Thyroid gland (tissue), 4 donors: Measurements from ENCODE around the gene CCDC183. TPM values are rescaled to one million over a fixed set of nuclear protein-coding genes. Genes with fewer than 3 reads are reported as not detected.

Source experiments
- DNase-seq, 2 donors: peaks; one replicate each; pipeline ENCODE4 v3.0.0-alpha.2; 2019
- H3K27ac ChIP-seq, 3 donors: fragments of 200-600 bp; sonication (generic); 1 replicate in 2 of 3; 2 replicates in 1 of 3; pipeline ENCODE4 v1.5.1; 2016 to 2019; ENCODE audit warnings: mild to moderate bottlenecking in 1 of 3, moderate library complexity in 1 of 3
- H3K27me3 ChIP-seq: fragments of 200-600 bp; sonication (generic); one replicate; pipeline ENCODE4 v1.5.1; 2019
- H3K36me3 ChIP-seq, 2 donors: fragments of 200-600 bp; sonication (generic); one replicate each; pipeline ENCODE4 v1.5.1; 2016 to 2019
- H3K4me1 ChIP-seq, 2 donors: fragments of 200-600 bp; sonication (generic); one replicate each; pipeline ENCODE4 v1.5.1; 2017 to 2019
- H3K4me3 ChIP-seq, 3 donors: fragments of 200-600 bp; sonication (generic); replicated peaks in 1 of 3; 1 replicate in 2 of 3; 2 replicates in 1 of 3; pipeline ENCODE4 v1.5.1; 2016; ENCODE audit warnings: mild to moderate bottlenecking in 1 of 3
- H3K9me3 ChIP-seq: fragments of 200-600 bp; sonication (generic); one replicate; pipeline ENCODE4 v1.5.1; 2017
- POLR2A ChIP-seq, 2 donors: fragments of 450-650 bp; IDR thresholded peaks; one replicate each; pipeline ENCODE4 v1.6.1; 2017; ENCODE audit warnings: antibody characterized with exemption in 2 of 2, mild to moderate bottlenecking in 2 of 2, moderate library complexity in 1 of 2
- WGBS, 2 donors: methylation state at CpG; one replicate each; pipeline ENCODE4 v1.1.5; 2017; 5-methylcytosine and 5-hydroxymethylcytosine counted together
- intact Hi-C: fragments of 100-400 bp; cut with DNase I; formaldehyde crosslinking; loops from one replicate; pipeline ENCODE4 v1.15.1; 2023
- total RNA-seq, 4 donors: library from RNA; depleted of rRNA; stranded (reverse); fragments of >200 nt; gene quantifications; one replicate each; pipeline ENCODE4 v1.2.3, GENCODE V29; 2016
- TF ChIP-seq, protein P1 (sequence below), 6 experiments: fragments of 200-600 bp in 3 of 6; fragments of 450-650 bp in 3 of 6; sonication (generic) in 3 of 6; IDR thresholded peaks; one replicate each; pipeline ENCODE4 v1.5.1; 2016 to 2019; ENCODE audit warnings: antibody characterized with exemption in 6 of 6, mild to moderate bottlenecking in 2 of 6, inconsistent platforms in 1 of 6, moderate library complexity in 1 of 6

Gene CCDC183
- total RNA-seq, 4 donors from 2014 or later: 1.3 to 4.6 (median 2.8) TPM

DNA sequence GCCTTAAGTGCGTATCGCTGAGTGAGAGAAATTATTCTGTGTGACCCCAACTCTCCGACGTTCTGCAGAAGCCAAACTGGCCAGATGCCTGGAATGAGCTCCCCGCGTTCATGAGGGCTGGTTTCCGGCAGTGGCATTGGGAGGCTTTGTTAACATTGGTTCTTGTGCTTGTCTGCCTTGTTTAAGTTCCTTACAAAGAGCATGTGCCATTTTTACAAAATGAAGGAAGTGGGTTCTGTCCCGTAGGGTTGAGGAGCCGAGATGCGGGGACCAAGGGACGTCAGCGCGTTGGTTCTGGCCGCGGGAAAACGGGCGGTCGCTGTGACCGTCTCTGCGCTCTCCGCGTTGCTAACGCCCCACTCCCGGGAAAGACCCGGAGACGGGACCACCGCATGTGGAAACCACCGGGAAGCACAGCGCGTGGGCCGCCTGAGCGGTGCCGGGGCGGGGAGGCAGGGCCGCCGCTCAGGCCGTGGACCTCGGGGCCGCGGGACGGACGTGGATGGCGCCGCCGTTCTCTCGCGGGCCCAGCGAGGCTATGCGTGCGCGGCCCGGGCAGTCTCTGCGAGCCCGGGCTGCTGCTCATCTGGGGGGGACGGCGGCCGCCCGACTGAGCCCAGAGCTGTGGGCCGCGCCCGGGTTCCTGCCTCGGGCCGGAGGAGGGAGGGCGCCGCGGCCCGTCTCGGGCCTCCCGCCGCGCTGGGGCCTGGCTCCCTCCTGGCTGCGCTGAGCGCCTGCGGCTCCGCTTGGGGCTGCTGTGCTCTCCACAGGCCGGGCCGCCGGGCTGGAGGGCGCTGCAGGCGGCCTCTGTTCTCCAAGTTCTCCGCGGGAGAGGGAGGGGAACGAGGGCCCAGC lies 25.1 kb downstream of the CCDC183 start:
- H3K27ac ChIP-seq: no peak overlapping the region
- no peak overlapping the region for H3K4me3 ChIP-seq
- H3K36me3 ChIP-seq: peaks cover 10 to 22% of the 10 kb centered on the region in 2 donors
- H3K4me1 ChIP-seq: no peaks in the 10 kb centered on the region
- WGBS, 2 donors: 49 to 69% methylated on average over 7 to 34 of the region's 83 CpGs
- no peaks in the 10 kb centered on the region for H3K9me3 ChIP-seq
- DNase-seq: no peak
- no peaks in the 10 kb centered on the region for H3K27me3 ChIP-seq
- no peak for TF ChIP-seq POLR2A (IDR thresholded peaks at IDR 0.05)
- TF ChIP-seq, protein P1, sequence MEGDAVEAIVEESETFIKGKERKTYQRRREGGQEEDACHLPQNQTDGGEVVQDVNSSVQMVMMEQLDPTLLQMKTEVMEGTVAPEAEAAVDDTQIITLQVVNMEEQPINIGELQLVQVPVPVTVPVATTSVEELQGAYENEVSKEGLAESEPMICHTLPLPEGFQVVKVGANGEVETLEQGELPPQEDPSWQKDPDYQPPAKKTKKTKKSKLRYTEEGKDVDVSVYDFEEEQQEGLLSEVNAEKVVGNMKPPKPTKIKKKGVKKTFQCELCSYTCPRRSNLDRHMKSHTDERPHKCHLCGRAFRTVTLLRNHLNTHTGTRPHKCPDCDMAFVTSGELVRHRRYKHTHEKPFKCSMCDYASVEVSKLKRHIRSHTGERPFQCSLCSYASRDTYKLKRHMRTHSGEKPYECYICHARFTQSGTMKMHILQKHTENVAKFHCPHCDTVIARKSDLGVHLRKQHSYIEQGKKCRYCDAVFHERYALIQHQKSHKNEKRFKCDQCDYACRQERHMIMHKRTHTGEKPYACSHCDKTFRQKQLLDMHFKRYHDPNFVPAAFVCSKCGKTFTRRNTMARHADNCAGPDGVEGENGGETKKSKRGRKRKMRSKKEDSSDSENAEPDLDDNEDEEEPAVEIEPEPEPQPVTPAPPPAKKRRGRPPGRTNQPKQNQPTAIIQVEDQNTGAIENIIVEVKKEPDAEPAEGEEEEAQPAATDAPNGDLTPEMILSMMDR (IDR thresholded peaks at IDR 0.05): no peak
- intact Hi-C loops: no loop called here

DNA sequence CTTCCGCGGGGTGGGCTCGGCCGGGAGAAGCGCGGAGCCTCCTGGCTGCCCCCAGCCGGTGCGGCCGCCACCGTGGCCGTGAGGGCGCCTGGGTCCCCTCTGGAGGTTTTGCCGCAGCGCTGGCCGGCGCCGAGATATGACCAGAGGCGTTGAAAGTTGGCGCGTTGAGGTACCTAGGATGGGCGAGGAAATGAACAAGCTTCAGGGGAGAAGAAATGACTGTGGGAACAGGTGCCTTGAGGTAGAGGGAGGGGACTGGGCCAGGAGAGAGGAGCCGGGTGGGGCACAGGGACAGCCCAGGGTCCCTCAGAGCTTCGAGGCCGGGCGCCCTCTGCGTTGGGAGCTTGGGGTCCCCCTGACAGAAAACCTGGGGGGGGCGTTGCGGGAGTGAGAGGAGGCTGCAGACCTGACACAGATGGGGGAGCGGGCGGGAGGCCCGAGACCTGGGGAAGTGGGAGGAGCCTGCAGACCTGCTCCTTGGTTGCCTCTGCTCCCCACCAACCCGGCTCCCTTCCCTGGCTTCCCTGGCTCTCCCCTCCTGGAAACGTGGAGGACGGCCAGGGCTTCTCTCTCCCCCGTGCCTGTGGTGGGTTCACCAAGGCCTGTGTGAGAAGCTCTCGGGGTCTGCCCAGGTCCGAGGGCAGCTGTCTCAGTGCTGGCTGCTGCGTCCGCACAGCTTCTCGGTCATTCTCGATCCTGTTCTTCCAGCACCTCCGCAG lies 25.8 kb downstream of the CCDC183 start:
- H3K4me3 ChIP-seq: no peak overlapping the region
- H3K27ac ChIP-seq: no peak overlapping the region
- TF ChIP-seq POLR2A (IDR thresholded peaks at IDR 0.05): no peak
- TF ChIP-seq, protein P1 (IDR thresholded peaks at IDR 0.05): no peak
- WGBS, 2 donors: 86 to 87% methylated on average over 31 to 33 of the region's 42 CpGs
- DNase-seq: no peak
- peaks cover 10 to 25% of the 10 kb centered on the region in 2 donors for H3K36me3 ChIP-seq
- H3K4me1 ChIP-seq: no peaks in the 10 kb centered on the region
- intact Hi-C loops: no loop called here
- no peaks in the 10 kb centered on the region for H3K9me3 ChIP-seq
- H3K27me3 ChIP-seq: no peaks in the 10 kb centered on the region

DNA sequence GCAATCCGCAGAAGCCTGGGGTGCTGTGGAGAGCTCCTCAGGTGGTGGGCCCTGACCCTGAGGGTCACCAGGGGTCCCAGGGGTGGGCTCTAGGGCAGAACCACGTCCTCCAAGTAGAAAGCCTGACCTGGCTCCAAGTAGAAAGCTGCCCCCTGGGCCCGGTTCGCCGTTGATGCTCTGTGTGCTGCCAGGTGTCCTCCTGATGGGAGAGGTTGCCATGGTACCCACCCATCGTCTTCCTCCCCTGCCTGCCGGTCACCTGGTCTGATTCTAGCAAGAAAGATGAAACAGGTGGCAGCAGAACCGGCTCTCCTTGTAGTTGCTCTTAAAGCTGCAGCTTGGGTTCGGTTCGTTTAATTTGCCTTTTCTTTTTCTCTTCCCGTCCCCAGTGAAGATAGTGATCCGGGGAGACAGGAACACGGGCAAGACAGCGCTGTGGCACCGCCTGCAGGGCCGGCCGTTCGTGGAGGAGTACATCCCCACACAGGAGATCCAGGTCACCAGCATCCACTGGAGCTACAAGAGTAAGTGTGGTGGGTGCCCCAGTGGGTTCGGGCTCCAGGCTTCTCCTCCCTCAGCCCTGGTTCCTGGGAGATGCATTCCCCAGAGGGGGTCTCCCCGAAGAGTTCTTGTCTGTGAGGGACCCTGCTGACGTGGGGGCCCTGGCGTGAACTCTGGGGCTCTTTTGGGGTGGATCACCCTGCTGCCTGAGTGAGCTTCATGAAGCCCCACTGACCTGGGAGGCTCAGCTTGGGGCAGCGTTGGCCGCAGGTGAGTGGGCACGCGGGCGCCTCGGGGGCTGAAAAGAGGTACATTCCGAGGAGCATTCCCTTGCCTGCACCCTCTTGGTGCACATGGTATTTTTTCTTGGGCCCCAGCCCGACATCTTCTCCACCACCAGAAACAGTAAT lies 27.3 kb downstream of the CCDC183 start:
- no peaks in the 10 kb centered on the region for H3K27me3 ChIP-seq
- no peak overlapping the region for H3K27ac ChIP-seq
- H3K4me3 ChIP-seq: no peak overlapping the region
- TF ChIP-seq POLR2A (IDR thresholded peaks at IDR 0.05): no peak
- TF ChIP-seq, protein P1 (IDR thresholded peaks at IDR 0.05): no peak
- intact Hi-C loops: no loop called here
- no peak for DNase-seq
- H3K4me1 ChIP-seq: no peaks in the 10 kb centered on the region
- peaks cover 14 to 25% of the 10 kb centered on the region in 2 donors for H3K36me3 ChIP-seq
- WGBS, 2 donors: 90 to 95% methylated on average over 21 to 29 of the region's 30 CpGs
- H3K9me3 ChIP-seq: no peaks in the 10 kb centered on the region

DNA sequence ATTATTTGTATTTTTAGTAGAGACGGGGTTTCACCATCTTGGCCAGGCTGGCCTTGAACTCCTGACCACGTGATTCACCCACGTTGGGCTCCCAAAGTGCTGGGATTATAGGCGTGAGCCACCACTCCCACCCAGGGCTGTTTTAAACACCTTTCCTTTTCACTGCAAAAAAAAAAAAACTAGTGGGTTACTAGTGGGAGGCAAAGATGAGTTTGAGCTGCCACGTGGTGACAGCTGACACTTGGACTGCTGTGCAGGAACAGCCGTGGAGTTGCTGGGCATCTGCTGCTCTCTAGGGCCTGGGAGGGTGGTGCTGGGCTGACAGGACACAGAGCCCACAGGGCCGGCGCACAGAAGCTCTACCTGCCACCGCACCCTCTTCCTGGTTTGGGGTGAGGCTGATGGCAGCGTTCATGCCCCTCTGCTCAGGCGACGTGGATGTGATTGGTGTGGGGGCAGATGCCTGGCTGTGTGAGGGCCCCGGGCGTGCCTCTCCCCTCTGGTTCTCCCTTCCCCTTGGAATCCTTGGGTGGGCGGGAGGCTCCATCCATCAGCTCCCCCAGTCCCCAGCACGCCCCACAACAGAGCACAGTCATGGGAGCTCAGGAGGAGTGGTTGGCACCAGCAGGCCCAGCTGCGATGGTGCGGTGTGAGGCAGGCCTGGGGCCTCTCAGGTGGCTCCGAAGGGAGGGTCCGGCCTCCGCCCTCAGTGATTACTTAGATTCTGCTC lies 28.5 kb downstream of the CCDC183 start:
- no peaks in the 10 kb centered on the region for H3K9me3 ChIP-seq
- no peak overlapping the region for H3K27ac ChIP-seq
- no peaks in the 10 kb centered on the region for H3K27me3 ChIP-seq
- peaks cover 24 to 36% of the 10 kb centered on the region in 2 donors for H3K36me3 ChIP-seq
- H3K4me3 ChIP-seq: no peak overlapping the region
- intact Hi-C loops: no loop called here
- no peaks in the 10 kb centered on the region for H3K4me1 ChIP-seq
- TF ChIP-seq, protein P1 (IDR thresholded peaks at IDR 0.05): no peak
- TF ChIP-seq POLR2A (IDR thresholded peaks at IDR 0.05): no peak
- WGBS, 2 donors: 85 to 94% methylated on average over 12 to 13 of the region's 21 CpGs
- DNase-seq: no peak
